ENCODE measurements around the gene BMI1.

- no peak for TF ChIP-seq CTCF (IDR thresholded peaks at IDR 0.05)
- TF ChIP-seq POLR2A (IDR thresholded peaks at IDR 0.05), result no peak
Observed at GRCh38 chr10:22364407-22365140, 43.7 kb downstream of the BMI1 start.

Data from Peyer's patch (tissue), 4 donors.